Cardiac fibroblast (primary cell): ENCODE results near the gene NTN5.

Source experiments
- DNase-seq, 2 donors: peaks; one replicate each; pipeline versions ENCODE4 v3.0.0 to v3.0.0-alpha.2; 2010; ENCODE audit warnings: low read depth in 2 of 2
- H3K4me3 ChIP-seq, 2 donors: replicated peaks in 1 of 2; 1 replicate in 1 of 2; 2 replicates in 1 of 2; pipeline ENCODE4 v1.5.1; 2011; ENCODE audit warnings: low read depth in 2 of 2, low read length in 2 of 2, mild to moderate bottlenecking in 2 of 2, moderate library complexity in 1 of 2
- TF ChIP-seq, protein P1 (sequence below): IDR thresholded peaks from one replicate; pipeline ENCODE4 v1.5.1; 2011; ENCODE audit warnings: low read depth, mild to moderate bottlenecking, low read length, inconsistent platforms

The NTN5 gene

DNA sequence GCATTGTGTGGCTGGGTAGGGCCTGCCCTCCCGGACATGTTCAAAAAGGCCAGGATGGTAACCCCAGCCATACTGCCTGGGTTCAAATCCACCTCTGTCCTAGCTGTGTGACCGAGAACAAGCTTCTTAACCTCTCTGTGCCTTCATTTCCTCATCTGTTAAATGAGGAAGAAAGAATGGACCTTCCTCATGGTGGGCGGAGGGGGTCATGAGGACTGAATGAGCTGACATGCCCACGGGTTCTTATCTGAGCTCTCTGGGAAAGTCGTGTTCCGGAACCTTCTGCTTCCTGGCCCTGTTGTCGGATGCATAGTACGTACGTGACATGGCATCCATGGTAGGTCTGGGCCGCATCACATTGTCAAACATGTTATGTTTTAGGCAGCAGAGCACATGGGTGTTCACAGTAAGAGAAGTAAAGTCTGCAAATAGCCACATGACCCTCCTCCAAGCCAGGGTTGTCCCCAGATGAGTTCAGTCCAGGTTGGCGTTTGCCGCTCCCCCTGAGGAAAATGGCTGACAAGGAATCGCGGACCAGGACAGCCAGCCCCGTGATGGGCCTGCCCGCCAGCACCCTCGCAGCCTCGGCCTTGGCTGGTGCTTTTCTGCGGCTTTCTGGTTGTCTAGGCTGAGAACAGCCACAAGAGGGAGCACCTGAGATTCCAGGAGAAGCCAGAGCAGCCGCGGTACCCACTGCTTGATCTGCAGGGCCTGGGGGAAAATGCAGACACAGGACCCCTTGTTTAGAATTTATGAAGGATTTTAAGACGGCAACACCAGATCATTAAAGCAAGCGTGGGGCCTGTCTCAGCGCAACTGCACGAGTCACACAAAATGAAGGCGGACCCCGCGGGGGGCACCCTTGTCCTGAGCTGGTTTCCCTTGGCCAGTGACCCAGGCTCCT lies 2.4 kb upstream of the NTN5 start:
- TF ChIP-seq, protein P1, sequence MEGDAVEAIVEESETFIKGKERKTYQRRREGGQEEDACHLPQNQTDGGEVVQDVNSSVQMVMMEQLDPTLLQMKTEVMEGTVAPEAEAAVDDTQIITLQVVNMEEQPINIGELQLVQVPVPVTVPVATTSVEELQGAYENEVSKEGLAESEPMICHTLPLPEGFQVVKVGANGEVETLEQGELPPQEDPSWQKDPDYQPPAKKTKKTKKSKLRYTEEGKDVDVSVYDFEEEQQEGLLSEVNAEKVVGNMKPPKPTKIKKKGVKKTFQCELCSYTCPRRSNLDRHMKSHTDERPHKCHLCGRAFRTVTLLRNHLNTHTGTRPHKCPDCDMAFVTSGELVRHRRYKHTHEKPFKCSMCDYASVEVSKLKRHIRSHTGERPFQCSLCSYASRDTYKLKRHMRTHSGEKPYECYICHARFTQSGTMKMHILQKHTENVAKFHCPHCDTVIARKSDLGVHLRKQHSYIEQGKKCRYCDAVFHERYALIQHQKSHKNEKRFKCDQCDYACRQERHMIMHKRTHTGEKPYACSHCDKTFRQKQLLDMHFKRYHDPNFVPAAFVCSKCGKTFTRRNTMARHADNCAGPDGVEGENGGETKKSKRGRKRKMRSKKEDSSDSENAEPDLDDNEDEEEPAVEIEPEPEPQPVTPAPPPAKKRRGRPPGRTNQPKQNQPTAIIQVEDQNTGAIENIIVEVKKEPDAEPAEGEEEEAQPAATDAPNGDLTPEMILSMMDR: peak; percentile 92
- H3K4me3 ChIP-seq: no peak overlapping the region
- peak; percentile 86 to 87 for DNase-seq

DNA sequence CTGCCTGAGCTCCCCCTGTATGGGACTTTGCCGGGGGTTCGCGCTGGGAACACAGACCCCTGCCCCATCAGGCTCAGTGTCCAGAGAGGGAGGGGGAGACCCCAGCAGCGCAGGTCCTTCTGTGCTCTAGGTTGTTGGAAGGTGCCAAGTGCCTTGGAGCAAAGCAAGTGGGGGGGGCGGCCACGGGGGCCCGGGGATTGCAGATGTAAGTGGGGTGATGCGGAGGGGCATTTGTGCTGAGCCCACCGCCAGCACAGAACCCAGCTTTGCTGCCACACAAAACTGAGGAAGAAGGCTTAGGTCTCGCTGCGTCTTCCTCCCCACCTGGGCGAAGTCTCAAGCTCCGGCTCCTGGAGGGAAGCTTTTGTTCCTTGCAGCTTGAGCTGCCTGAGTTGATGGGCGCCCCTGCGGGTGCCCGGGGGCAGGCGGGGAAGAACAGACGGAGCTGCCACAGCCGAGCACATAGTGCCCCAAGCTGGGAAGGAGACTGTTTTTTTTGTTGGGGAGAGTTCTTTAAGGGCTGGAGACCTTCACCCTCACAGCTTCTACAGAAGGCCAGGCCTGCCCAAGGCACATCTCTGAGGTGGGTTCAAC lies 1.5 kb upstream of the NTN5 start:
- DNase-seq: no peak
- TF ChIP-seq, protein P1: no peak
- H3K4me3 ChIP-seq: no peak overlapping the region

DNA sequence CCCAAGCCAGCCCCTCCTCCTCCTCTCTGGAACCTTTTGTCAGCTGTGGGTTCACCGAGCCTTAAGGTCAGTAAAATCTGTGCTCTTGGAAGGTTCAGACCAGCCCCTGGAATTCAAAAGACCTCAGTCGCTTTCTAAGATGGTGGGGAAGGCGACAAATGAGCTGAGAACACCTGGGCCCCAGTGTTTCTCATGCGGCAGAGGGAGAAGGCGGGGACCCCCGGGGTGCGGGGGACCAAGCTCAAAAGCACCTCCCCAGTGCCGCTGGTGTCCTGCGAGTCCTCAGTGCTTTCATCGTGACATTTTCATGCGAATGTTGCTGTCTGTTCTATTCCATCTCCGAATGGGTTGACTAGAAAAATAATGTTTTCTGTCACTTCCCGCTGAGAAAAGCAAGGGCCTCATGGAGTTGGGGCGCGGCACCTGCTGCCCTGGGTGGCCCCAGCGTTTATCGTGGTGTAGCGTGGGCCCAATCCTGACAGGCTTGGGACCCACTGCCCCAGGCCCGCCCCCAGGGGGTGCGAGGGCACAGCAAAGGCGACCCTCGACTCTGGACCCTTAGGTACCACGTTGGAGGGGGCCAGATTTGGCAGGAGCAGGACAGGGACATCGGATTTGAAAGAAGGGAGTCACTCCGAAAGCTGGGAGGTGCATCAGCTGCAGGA lies 751 bp upstream of the NTN5 start:
- DNase-seq: no peak
- H3K4me3 ChIP-seq: no peak overlapping the region
- TF ChIP-seq, protein P1: no peak

DNA sequence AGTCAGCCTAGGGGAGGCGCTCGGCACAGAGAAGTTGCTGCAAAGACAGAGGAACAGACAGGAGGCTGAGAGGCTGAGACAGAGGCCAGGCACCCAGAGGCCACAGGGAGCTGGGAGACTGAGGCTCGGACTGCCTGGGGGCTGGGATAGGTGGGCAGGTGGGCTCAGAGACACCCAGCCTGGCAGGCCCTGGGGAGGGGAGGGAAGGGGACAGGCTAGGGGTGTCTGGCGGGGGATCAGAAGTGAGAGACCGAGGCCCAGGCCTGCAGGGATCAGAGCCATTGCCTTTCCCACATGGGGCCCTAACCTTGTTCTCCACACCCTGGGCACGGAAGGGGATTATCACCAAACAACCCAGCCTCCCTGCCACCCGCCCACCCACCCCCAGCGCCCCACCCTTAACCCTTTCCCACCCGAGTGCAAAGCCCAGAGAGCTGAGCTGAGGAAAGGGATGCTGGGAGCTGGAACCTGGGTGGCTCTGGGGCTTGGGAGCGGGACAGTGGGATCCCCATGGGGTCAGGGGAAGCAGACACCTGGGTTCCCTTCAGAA lies 1.3 kb downstream of the NTN5 start:
- no peak for DNase-seq
- H3K4me3 ChIP-seq: no peak overlapping the region
- TF ChIP-seq, protein P1: no peak

DNA sequence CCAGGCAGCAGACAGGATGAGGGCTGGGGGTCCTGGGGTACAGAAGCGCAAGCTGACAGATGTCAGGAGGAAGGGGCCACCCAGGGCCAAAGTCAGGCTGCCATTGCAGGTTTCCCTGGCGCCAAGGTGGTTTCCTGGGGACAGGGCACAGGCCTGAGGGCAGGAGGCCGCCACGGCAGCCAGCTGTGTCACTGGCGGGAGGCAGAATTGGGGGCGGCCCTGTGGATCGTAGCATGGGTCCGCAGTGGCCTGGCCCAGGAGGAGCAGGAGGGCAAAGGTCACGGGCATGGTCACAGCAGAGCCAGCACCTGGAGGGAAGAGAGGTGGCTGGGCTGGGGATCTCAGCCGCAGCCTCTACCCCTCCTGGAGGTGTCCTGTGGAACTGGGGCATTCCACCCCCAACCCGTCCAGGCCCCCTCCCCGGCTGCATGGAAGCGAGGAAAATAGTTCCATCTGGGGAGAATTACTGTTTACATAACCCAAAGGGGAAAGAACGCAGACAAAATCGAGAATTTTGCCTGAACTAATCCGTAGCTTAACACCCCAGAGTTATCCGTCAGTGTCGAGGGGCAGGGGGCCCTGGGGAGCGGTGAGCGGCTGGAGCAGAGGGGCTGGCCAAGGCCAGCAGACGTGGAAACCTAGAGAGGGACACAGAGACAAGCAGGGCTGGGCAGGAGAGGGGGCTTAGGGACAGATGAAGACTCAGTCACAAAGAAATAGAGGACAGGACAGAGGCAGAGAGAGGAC lies 1.9 kb downstream of the NTN5 start:
- no peak for DNase-seq
- H3K4me3 ChIP-seq: no peak overlapping the region
- TF ChIP-seq, protein P1: no peak
